Right lobe of liver (tissue), 4 donors: ENCODE data around the gene BEND7.

ENCODE experiments used
- POLR2A ChIP-seq: fragments of 450-650 bp; IDR thresholded peaks from one replicate; pipeline ENCODE4 v1.6.1; 2017; ENCODE audit warnings: antibody characterized with exemption, mild to moderate bottlenecking
- TF ChIP-seq, protein P1 (sequence below), 4 donors: fragments of 200-600 bp in 3 of 4; fragments of 450-650 bp in 1 of 4; IDR thresholded peaks; one replicate each; pipeline versions ENCODE4 v1.5.1 to v1.8.0; 2016 to 2022; ENCODE audit warnings: antibody characterized with exemption in 4 of 4, mild to moderate bottlenecking in 2 of 4
- donor health status: DM: no; HTN: no; CAD: no.
- donor health status: DM: no; HTN: no; CAD: no.
- donor health status: DM: no; HTN: yes; CAD: no.

DNA sequence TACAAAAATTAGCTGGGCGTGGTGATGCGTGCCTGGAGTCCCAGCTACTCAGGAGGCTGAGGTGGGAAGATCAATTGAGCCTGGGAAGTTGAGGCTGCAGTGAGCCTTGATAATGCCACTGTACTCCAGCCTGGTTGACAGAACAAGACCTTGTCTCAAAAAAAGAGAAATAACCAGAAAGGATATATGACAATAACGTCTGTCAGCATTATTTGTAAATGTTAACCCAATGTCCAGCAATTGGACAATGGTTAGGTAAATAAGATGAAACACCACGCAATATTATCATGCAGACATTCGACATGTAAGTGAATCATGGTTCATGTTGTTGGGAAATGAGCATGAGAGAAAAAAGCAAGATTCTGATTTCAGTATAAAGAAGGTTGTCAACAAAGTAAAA, 136.1 kb downstream of the BEND7 start:
- TF ChIP-seq POLR2A = no peak
- TF ChIP-seq, protein P1, sequence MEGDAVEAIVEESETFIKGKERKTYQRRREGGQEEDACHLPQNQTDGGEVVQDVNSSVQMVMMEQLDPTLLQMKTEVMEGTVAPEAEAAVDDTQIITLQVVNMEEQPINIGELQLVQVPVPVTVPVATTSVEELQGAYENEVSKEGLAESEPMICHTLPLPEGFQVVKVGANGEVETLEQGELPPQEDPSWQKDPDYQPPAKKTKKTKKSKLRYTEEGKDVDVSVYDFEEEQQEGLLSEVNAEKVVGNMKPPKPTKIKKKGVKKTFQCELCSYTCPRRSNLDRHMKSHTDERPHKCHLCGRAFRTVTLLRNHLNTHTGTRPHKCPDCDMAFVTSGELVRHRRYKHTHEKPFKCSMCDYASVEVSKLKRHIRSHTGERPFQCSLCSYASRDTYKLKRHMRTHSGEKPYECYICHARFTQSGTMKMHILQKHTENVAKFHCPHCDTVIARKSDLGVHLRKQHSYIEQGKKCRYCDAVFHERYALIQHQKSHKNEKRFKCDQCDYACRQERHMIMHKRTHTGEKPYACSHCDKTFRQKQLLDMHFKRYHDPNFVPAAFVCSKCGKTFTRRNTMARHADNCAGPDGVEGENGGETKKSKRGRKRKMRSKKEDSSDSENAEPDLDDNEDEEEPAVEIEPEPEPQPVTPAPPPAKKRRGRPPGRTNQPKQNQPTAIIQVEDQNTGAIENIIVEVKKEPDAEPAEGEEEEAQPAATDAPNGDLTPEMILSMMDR (IDR thresholded peaks at IDR 0.05) = no peak
